CD4-positive, CD25-positive, alpha-beta regulatory T cell (primary cell): ENCODE results near the gene KCTD1. TPM values are rescaled to one million over a fixed set of nuclear protein-coding genes. Genes with fewer than 3 reads are reported as not detected.

Experiments
- ATAC-seq, 2 donors: fragments of 150-1000 bp; cut with Tn5 transposase; one replicate each; pipeline ENCODE4 v1.10.0; 2021; ENCODE audit warnings: low read depth in 2 of 2, moderate number of reproducible peaks in 2 of 2, moderate library complexity in 1 of 2
- DNase-seq, 3 donors: peaks; one replicate each; pipeline versions ENCODE4 v3.0.0 to v3.0.0-alpha.2; 2012 to 2022; ENCODE audit warnings: mixed read lengths in 1 of 3
- H3K27ac ChIP-seq: one replicate; pipeline ENCODE4 v1.7.0; 2013; ENCODE audit warnings: mild to moderate bottlenecking, low read length; ENCODE audit not compliant: insufficient read depth, poor library complexity, severe bottlenecking
- H3K27me3 ChIP-seq: one replicate; pipeline ENCODE4 v1.7.0; 2013; ENCODE audit warnings: low read length; ENCODE audit not compliant: control insufficient read depth, insufficient read depth
- H3K36me3 ChIP-seq: one replicate; pipeline ENCODE4 v1.7.0; 2013; ENCODE audit warnings: mild to moderate bottlenecking, low read length, moderate library complexity; ENCODE audit not compliant: control insufficient read depth, insufficient read depth
- H3K4me1 ChIP-seq: 2 replicates; pipeline ENCODE4 v1.7.0; 2013; ENCODE audit warnings: mild to moderate bottlenecking, low read length; ENCODE audit not compliant: insufficient read depth, control insufficient read depth, poor library complexity, severe bottlenecking
- H3K4me3 ChIP-seq: one replicate; pipeline ENCODE4 v1.7.0; 2013; ENCODE audit warnings: low read depth, mild to moderate bottlenecking, low read length, moderate library complexity
- H3K9me3 ChIP-seq, 2 experiments: 1 replicate in 1 of 2; 2 replicates in 1 of 2; pipeline ENCODE4 v1.7.0; 2013; ENCODE audit warnings: low read length in 2 of 2, mild to moderate bottlenecking in 1 of 2, moderate library complexity in 1 of 2; ENCODE audit not compliant: control insufficient read depth in 2 of 2
- H3K27ac Mint-ChIP-seq, 3 donors: one replicate each; pipeline ENCODE4 v1.8.0; 2020 to 2022; ENCODE audit warnings: mild to moderate bottlenecking in 3 of 3, mixed read lengths in 3 of 3, moderate library complexity in 2 of 3
- H3K27me3 Mint-ChIP-seq: one replicate; pipeline ENCODE4 v1.8.0; 2022; ENCODE audit warnings: mild to moderate bottlenecking, mixed read lengths
- H3K36me3 Mint-ChIP-seq: one replicate; pipeline ENCODE4 v1.8.0; 2020; ENCODE audit warnings: mixed read lengths
- H3K4me1 Mint-ChIP-seq, 4 donors: one replicate each; pipeline ENCODE4 v1.8.0; 2020 to 2022; ENCODE audit warnings: mixed read lengths in 4 of 4, mild to moderate bottlenecking in 1 of 4
- H3K4me3 Mint-ChIP-seq, 4 donors: one replicate each; pipeline ENCODE4 v1.8.0; 2020 to 2022; ENCODE audit warnings: mild to moderate bottlenecking in 4 of 4, mixed read lengths in 4 of 4, moderate library complexity in 3 of 4
- H3K9me3 Mint-ChIP-seq, 7 donors: one replicate each; pipeline ENCODE4 v1.8.0; 2020 to 2022; ENCODE audit warnings: mixed read lengths in 7 of 7, mild to moderate bottlenecking in 3 of 7, moderate library complexity in 2 of 7
- polyA plus RNA-seq, 4 donors: library from polyadenylated mRNA; unstranded; fragments of 300-500 nt; fragmentation: Illumina TruSeq; gene quantifications; one replicate each; pipeline ENCODE4 v1.2.3, GENCODE V29; 2021
- total RNA-seq: library from RNA; stranded (reverse); gene quantifications from one replicate; pipeline ENCODE4 v1.2.3, GENCODE V29; 2022

The KCTD1 gene
- total and polyA plus RNA-seq, 5 donors from 2014 or later: 0.14 to 2.0 (median 0.26) TPM; not detected in 2

DNA sequence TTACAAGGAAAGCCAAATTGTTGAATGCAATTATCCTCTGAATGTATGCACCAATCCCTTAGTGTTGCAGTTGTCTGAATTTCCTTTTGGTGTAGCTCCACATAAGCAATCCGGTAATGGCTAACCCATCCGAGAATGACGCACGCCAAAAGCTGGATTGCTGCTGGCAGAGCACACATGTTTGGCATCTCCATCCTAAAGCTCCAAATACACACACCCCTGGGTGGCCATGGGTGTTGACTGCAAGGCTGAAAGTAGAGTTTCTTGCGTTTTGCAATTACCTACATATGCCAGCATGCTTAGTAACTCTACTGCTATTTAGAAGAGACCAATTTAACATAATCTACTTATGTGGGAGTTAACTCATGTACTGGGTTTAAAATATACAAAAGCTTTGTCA is 53.1 kb downstream of the KCTD1 start:
- H3K27me3 Mint-ChIP-seq: no peaks in the 10 kb centered on the region
- H3K36me3 Mint-ChIP-seq: no peaks in the 10 kb centered on the region

DNA sequence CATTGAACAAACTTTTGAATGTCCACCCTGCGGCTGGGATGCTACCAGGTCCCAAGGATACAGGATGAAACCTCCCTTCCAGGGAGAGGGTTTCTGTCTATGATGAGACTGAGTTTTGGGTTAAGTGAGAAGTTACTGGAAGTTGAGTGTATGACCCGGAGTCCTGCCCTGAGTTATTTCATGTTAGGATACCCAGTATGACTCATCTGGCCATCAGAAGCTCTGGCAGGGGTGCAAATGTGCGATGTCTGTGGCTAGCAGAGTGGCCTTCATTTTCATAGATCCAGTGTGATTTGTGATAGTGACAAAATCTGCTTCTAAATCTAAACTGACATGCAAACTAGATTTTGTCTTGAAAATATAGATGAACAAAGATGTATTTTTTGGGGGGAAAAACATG is 55.3 kb downstream of the KCTD1 start:
- no peaks in the 10 kb centered on the region for H3K36me3 ChIP-seq
- peaks cover 0 to 4% (median 0%) of the 10 kb centered on the region in 7 donors for H3K9me3 Mint-ChIP-seq
- H3K27me3 ChIP-seq: no peaks in the 10 kb centered on the region
- ATAC-seq (no peak), DNase-seq (no peak)
- H3K4me1 Mint-ChIP-seq: no peaks in the 10 kb centered on the region
- no peaks in the 10 kb centered on the region for H3K4me1 ChIP-seq
- H3K4me3 ChIP-seq: no peak overlapping the region
- no peaks in the 10 kb centered on the region for H3K27me3 Mint-ChIP-seq
- H3K27ac Mint-ChIP-seq: no peak overlapping the region
- no peak overlapping the region for H3K4me3 Mint-ChIP-seq
- no peaks in the 10 kb centered on the region for H3K36me3 Mint-ChIP-seq
- H3K27ac ChIP-seq: no peak overlapping the region
- H3K9me3 ChIP-seq: no peaks in the 10 kb centered on the region

More for the DNA sequence above, 53.1 kb downstream of the KCTD1 start:
- Histone ChIP-seq H3K36me3 (no peaks in the 10 kb centered on the region), H3K4me1 (no peaks in the 10 kb centered on the region), H3K27ac (no peak overlapping the region), H3K9me3 (no peaks in the 10 kb centered on the region), H3K4me3 (no peak overlapping the region), H3K27me3 (no peaks in the 10 kb centered on the region)
- H3K27ac Mint-ChIP-seq: no peak overlapping the region
- DNase-seq (no peak), ATAC-seq (no peak)
- no peaks in the 10 kb centered on the region for H3K4me1 Mint-ChIP-seq
- peaks cover 0 to 6% (median 0%) of the 10 kb centered on the region in 7 donors for H3K9me3 Mint-ChIP-seq
- H3K4me3 Mint-ChIP-seq: no peak overlapping the region

DNA sequence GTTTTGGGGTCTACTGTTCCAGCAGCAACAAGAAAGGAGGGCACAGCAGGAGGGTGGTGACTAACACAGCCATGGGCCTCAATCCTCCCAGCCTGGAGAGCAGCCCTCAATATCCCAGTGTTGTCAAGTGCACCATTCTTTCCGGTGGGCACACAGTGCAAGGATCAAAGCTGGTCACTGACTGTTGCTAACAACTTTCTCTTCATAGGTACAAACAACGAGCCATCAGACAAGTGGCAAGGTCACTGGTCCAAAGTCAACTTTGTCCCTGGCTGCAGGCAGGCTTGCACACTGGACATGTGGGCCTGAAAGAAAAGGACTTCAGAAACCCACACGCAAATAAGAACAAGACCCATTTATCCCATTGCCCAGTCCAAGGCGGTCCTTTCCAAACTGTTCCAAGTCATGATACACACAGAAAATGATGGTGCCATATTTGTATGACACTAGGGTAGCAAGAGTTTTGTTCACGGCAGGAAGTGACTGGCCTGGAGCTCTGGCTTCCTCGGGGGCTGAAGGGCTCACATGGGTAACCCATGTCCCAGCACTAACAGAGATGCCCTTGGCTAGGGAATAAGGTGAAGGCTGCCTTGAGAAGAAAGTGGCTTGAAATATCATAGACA is 57.0 kb downstream of the KCTD1 start:
- H3K27me3 Mint-ChIP-seq: no peaks in the 10 kb centered on the region
- H3K4me3 Mint-ChIP-seq: no peak overlapping the region
- Histone ChIP-seq H3K27ac (no peak overlapping the region), H3K4me3 (no peak overlapping the region), H3K4me1 (no peaks in the 10 kb centered on the region), H3K36me3 (no peaks in the 10 kb centered on the region), H3K27me3 (no peaks in the 10 kb centered on the region), H3K9me3 (no peaks in the 10 kb centered on the region)
- no peak for ATAC-seq
- H3K4me1 Mint-ChIP-seq: no peaks in the 10 kb centered on the region
- DNase-seq: no peak
- H3K36me3 Mint-ChIP-seq: no peaks in the 10 kb centered on the region
- H3K9me3 Mint-ChIP-seq: peaks cover 0 to 4% (median 0%) of the 10 kb centered on the region in 7 donors
- H3K27ac Mint-ChIP-seq: no peak overlapping the region

- Mint-ChIP-seq H3K27me3 (no peaks in the 10 kb centered on the region), H3K27ac (no peak overlapping the region), H3K4me3 (no peak overlapping the region), H3K9me3 (peaks cover 0 to 4% (median 0%) of the 10 kb centered on the region in 7 donors), H3K36me3 (no peaks in the 10 kb centered on the region), H3K4me1 (no peaks in the 10 kb centered on the region)
- no peaks in the 10 kb centered on the region for H3K9me3 ChIP-seq
- no peak for ATAC-seq
- H3K27me3 ChIP-seq: no peaks in the 10 kb centered on the region
- no peak for DNase-seq
- H3K4me1 ChIP-seq: no peaks in the 10 kb centered on the region
- H3K27ac ChIP-seq: no peak overlapping the region
- no peak overlapping the region for H3K4me3 ChIP-seq
- H3K36me3 ChIP-seq: no peaks in the 10 kb centered on the region
These were observed 58.5 kb downstream of the KCTD1 start for GRCh38 chr18:26489881-26490280.

GRCh38 chr18:26489191-26489590 is 59.2 kb downstream of the KCTD1 start:
- no peak overlapping the region for H3K4me3 ChIP-seq
- no peaks in the 10 kb centered on the region for H3K4me1 ChIP-seq
- H3K27me3 ChIP-seq: no peaks in the 10 kb centered on the region
- no peaks in the 10 kb centered on the region for H3K36me3 Mint-ChIP-seq
- no peak overlapping the region for H3K27ac ChIP-seq
- no peak overlapping the region for H3K4me3 Mint-ChIP-seq
- H3K9me3 ChIP-seq: no peaks in the 10 kb centered on the region
- H3K36me3 ChIP-seq: no peaks in the 10 kb centered on the region
- no peak overlapping the region for H3K27ac Mint-ChIP-seq
- no peaks in the 10 kb centered on the region for H3K27me3 Mint-ChIP-seq
- DNase-seq (no peak), ATAC-seq (no peak)
- H3K9me3 Mint-ChIP-seq: peaks cover 0 to 4% (median 0%) of the 10 kb centered on the region in 7 donors
- no peaks in the 10 kb centered on the region for H3K4me1 Mint-ChIP-seq

GRCh38 chr18:26488417-26489009 is 59.8 kb downstream of the KCTD1 start:
- no peaks in the 10 kb centered on the region for H3K4me1 Mint-ChIP-seq
- ATAC-seq: no peak

DNA sequence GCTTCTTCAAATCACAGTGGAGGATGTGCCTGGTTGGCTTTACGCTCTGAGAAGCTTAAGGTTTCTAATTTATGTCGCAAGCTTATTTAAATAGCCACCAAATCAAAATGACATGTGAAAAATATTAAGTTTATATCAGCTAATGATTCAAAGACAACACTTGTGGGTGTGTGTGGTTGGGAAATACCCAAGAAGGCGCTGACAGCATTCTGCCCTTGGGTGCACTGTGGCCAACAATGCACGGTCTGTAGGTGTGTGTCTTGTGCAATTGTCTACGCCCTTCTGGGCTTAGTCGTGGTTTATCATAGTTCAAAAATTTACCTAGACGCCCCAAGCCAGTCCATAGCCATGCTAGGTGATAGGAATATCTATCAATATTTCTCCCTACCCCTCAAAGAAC is 60.9 kb downstream of the KCTD1 start:
- Histone ChIP-seq H3K36me3 (no peaks in the 10 kb centered on the region), H3K4me1 (no peaks in the 10 kb centered on the region), H3K4me3 (no peak overlapping the region), H3K9me3 (no peaks in the 10 kb centered on the region), H3K27ac (no peak overlapping the region), H3K27me3 (no peaks in the 10 kb centered on the region)
- Mint-ChIP-seq H3K9me3 (peaks cover 0 to 4% (median 0%) of the 10 kb centered on the region in 7 donors), H3K4me1 (no peaks in the 10 kb centered on the region), H3K27ac (no peak overlapping the region), H3K36me3 (no peaks in the 10 kb centered on the region), H3K4me3 (no peak overlapping the region), H3K27me3 (no peaks in the 10 kb centered on the region)
- ATAC-seq (no peak), DNase-seq (no peak)

More at GRCh38 chr18:26488417-26489009, 59.8 kb downstream of the KCTD1 start:
- Histone ChIP-seq H3K4me3 (no peak overlapping the region), H3K27ac (no peak overlapping the region), H3K27me3 (no peaks in the 10 kb centered on the region), H3K9me3 (no peaks in the 10 kb centered on the region), H3K36me3 (no peaks in the 10 kb centered on the region), H3K4me1 (no peaks in the 10 kb centered on the region)
- no peak for DNase-seq
- Mint-ChIP-seq H3K9me3 (peaks cover 0 to 4% (median 0%) of the 10 kb centered on the region in 7 donors), H3K27ac (no peak overlapping the region), H3K36me3 (no peaks in the 10 kb centered on the region), H3K4me3 (no peak overlapping the region), H3K27me3 (no peaks in the 10 kb centered on the region)

- Histone ChIP-seq H3K27ac (no peak overlapping the region), H3K4me1 (no peaks in the 10 kb centered on the region), H3K9me3 (no peaks in the 10 kb centered on the region), H3K36me3 (no peaks in the 10 kb centered on the region), H3K27me3 (no peaks in the 10 kb centered on the region), H3K4me3 (no peak overlapping the region)
- no peaks in the 10 kb centered on the region for H3K4me1 Mint-ChIP-seq
- no peaks in the 10 kb centered on the region for H3K27me3 Mint-ChIP-seq
- H3K4me3 Mint-ChIP-seq: no peak overlapping the region
- peak overlapping the region in 1 of 3 donors; percentile 86 for H3K27ac Mint-ChIP-seq
- no peak for ATAC-seq
- no peaks in the 10 kb centered on the region for H3K9me3 Mint-ChIP-seq
- DNase-seq: no peak
- H3K36me3 Mint-ChIP-seq: peaks cover 4% of the 10 kb centered on the region
These were observed 64.7 kb downstream of the KCTD1 start for GRCh38 chr18:26483633-26484032.
